Brain microvascular endothelial cell (primary cell): ENCODE measurements around the gene FAM153A.
"Not testable (repeated sequence)": the region's sequence is repeated elsewhere in the genome, so short reads cannot be mapped to it uniquely, and the experiment has no call there.

Source experiments
- DNase-seq: peaks from one replicate; pipeline ENCODE4 v3.0.0-alpha.2; 2020
- H3K27ac ChIP-seq: fragments of 250-450 bp; sonication (Bioruptor Pico); 2 replicates; pipeline ENCODE4 v1.5.1; 2020; ENCODE audit warnings: mild to moderate bottlenecking, moderate library complexity
- H3K27me3 ChIP-seq: fragments of 250-450 bp; sonication (Bioruptor Pico); replicated peaks from 2 replicates; pipeline ENCODE4 v1.5.1; 2020; ENCODE audit warnings: mild to moderate bottlenecking
- H3K36me3 ChIP-seq: fragments of 250-450 bp; sonication (Bioruptor Pico); replicated peaks from 2 replicates; pipeline ENCODE4 v1.5.1; 2020; ENCODE audit warnings: mild to moderate bottlenecking
- H3K4me3 ChIP-seq: 2 replicates; pipeline ENCODE4 v1.5.1; 2011; ENCODE audit warnings: low read depth, mild to moderate bottlenecking, control low read depth, low read length, moderate library complexity
- in situ Hi-C: cut with HindIII; loops from 2 replicates; pipeline ENCODE4 v1.10.0; 2017; ENCODE audit warnings: low sequenced_read_pairs, low pct_ligation_motif_present

The FAM153A gene

DNA sequence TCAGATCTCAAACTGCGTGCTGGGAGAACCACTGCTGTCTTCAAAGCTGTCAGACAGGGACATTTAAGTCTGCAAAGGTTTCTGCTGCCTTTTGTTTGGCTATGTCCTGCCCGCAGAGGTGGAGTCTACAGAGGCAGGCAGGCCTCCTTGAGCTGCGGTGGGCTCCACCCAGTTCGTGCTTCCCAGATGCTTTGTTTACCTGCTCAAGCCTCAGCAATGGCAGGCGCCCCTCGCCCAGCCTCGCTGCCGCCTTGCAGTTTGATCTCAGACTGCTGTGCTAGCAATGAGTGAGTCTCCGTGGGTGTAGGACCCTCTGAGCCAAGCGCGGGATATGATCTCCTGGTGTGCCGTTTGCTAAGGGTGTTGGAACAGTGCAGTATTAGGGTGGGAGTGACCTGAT, 8.9 kb upstream of the FAM153A start:
- DNase-seq, H3K27ac ChIP-seq, H3K4me3 ChIP-seq, H3K27me3 ChIP-seq, H3K36me3 ChIP-seq, in situ Hi-C loops: not testable (repeated sequence)

DNA sequence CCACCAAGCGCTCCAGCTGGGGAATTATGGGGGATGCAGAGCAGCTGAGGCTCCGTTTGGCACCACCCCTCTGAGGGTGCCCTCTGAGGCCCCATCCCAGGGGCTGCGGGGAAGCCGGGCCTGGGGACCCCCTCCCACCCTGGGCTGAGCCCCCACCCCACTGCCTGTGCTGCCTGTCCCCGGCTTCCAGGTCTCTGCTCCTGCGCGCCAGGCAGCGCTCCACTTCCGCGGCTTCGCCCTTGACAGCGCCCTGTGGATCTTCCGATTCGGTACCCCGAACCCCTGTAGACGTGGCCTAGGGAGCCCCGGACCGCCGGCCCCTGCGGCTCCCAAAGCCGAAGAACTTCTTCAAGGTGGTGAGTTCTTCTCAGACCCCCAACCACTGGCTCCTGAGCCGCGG, 530 bp downstream of the FAM153A start:
- H3K36me3 ChIP-seq, H3K27me3 ChIP-seq, DNase-seq, H3K27ac ChIP-seq, H3K4me3 ChIP-seq, in situ Hi-C loops: not testable (repeated sequence)

DNA sequence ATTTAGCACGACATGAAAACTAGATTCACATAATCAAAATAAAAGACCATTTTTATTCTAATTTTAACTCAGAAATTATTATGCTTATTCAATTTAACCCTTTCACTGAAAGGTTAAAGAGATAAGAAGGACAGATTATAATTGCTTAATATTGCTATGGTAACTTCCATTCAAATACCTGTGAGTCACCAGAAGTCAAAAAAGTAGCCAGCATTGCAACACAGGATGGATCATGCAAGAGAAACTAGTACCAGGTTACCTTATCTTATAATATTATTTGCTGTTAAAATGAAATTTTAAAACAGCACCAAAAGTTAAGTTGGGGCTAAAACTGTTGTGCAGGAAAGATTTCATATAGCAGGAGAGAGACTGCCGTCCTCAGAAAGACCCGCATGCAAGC, 11.5 kb downstream of the FAM153A start:
- DNase-seq, H3K27ac ChIP-seq, H3K4me3 ChIP-seq, in situ Hi-C loops, H3K27me3 ChIP-seq, H3K36me3 ChIP-seq: not testable (repeated sequence)

DNA sequence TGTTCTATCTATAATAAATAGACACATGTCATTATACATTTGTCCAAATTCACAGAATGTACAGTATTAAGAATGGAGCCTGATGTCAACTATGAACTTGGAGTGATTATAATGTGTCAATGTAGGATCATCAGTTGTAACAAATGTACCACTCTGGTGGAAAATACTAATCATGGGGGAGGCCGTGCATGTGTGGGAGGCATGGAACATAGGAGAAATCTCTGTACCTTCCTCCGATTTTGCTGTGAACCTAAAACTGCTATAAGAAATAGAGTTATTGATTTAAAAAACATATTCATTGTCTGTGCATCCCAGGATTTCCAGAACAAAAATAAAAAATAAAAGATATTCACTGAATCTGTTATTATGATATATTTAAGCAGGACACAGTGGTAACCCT, 12.1 kb downstream of the FAM153A start:
- H3K36me3 ChIP-seq, H3K27me3 ChIP-seq, H3K4me3 ChIP-seq, DNase-seq, H3K27ac ChIP-seq, in situ Hi-C loops: not testable (repeated sequence)

DNA sequence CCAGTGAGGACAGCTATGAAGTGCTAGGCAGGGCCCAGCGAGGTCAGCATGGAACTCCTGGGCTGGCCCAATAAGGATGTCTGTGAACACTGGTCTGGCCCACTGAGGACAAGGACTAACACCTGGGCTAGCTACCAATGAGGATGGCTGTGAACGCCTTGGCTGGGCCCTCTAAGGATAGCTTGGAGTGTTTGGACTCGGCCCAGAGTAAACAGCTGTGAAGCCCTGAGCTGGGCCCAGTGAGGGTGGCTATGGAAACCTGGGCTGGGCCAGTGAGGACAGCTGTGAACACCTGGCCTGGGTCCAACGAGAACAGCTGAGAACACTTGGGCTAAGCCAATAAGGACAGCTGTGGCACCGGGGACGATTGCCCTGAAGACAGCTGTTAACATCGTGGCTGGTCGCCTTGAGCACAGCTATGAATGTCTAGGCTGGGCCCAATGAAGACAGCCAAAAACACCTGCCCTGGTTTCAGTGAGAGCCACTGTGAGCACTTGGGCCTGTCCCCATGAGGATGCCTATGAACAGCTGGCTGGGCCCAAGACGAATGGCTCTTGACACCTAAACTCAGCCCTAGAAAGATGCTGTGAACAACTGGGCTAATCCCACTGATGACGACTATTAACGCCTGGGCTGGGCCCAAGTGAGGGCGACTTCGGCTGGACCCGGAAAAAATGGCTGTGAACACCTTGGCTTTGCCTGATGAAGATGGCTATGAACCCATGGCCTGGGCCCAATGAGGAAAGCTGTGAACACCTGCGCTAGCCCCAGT, 18.8 kb downstream of the FAM153A start:
- H3K27me3 ChIP-seq, in situ Hi-C loops, H3K36me3 ChIP-seq, H3K4me3 ChIP-seq, H3K27ac ChIP-seq, DNase-seq: not testable (repeated sequence)

DNA sequence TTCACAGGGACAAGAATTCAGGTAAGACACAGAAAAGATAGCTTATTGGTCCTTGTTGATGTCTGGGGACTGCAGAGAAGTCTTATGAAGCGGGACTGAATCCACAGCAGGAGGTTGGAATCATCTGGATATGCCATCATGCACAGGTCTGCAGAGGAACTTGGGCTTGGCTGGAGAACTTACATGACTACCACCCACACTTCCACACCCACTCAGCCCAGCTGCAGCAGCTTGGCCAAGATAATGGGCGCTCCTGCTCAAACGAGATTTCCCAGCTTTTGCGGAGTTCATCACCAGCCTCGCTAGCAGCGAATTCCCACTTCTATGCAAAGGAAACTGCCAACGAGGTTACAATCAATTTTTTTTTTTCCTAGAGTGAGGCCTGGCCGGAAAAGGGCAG, 21.7 kb downstream of the FAM153A start:
- H3K27ac ChIP-seq, H3K36me3 ChIP-seq, DNase-seq, H3K4me3 ChIP-seq, in situ Hi-C loops, H3K27me3 ChIP-seq: not testable (repeated sequence)

DNA sequence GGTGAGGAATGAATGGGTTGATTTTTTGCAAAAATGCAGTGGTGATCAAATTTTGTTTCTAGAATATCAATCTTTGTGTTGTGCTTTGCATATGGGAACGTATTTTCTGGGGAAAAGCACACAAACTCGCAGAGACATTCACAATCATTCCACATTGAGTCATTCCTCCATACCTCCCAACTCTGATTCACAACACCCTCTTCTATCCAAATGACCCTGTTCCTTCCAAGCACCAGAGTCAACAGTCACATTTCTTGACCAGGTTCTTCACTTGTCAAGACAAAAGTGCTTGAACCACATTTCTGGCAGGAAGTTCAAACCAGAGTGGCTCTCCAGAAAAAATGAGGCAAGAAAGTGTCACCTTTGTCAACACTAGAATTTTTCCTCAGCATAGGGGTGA, 35.3 kb downstream of the FAM153A start:
- H3K36me3 ChIP-seq, H3K27me3 ChIP-seq, DNase-seq, in situ Hi-C loops, H3K27ac ChIP-seq, H3K4me3 ChIP-seq: not testable (repeated sequence)

DNA sequence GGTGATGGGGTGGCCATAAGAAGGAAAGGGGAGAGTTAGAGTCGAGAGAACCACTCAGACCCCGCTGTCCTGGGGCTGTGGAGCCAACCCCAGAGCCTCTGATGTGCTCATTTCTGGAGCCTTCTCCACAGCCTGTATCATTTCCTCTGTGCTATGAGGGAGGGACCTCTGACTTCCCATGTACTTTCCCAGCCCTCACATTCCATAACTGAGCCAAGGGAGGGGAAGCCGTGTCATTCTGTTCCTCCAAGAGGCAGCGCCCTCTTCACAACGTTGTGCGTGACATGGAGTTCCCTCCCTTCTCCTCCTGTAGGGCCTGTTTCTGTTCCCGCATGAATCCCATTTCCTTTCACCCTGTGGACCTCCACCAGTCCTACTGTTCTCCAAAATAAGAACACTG, 57.8 kb downstream of the FAM153A start:
- H3K36me3 ChIP-seq, H3K4me3 ChIP-seq, in situ Hi-C loops, DNase-seq, H3K27ac ChIP-seq, H3K27me3 ChIP-seq: not testable (repeated sequence)

DNA sequence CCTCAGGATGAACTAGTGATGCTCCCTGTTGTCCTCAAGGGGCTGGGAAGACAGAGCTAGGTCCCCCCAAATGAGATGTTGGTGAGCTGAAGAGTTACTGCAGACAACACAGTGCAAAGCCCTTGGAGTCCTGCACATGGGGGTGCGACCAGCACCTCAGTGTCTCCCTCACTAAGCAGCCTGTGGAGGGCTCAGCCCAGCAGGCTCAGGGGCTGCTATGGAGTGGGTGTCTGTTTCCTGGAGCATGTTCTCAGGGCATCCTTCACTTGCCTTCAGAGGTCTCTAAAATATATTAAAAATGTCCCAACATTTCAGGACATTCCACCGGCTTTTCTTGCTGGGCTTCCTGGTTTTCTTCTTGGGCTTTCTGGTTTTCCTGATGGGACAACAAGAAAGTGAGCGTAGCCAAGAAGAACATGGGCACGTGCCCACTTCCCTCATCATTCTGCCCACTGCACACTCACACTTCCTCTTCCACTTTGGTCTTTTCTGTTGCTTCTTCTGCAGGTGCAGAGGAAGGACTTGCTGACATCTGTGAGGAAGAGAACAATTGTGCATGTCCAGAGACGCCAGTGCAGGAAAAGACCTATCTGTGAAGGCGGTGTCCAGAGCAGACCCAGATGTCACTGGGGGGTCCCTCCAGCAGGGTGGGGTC, 58.7 kb downstream of the FAM153A start:
- in situ Hi-C loops: not testable (repeated sequence)

DNA sequence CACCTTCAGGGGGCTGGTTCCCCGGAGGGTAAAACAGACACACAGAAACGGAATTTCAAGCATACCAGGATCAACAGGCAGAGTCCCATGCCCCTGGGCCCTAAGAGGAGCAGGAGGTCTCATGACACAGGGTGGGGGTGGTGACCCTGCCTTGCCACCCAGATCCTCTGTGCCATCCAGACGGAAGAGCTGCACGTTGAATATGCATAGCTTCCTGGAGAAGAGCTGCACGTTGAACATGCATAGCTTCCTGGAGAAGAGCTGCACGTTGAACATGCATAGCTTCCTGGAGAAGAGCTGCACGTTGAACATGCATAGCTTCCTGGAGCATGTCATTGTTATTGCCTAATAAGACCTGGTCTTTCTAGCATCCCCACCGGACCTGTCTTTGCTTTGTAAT, 59.9 kb downstream of the FAM153A start:
- in situ Hi-C loops, H3K27me3 ChIP-seq, H3K4me3 ChIP-seq, H3K36me3 ChIP-seq, H3K27ac ChIP-seq, DNase-seq: not testable (repeated sequence)

More for the DNA sequence above, 58.7 kb downstream of the FAM153A start:
- not testable (repeated sequence) for H3K27me3 ChIP-seq, DNase-seq, H3K36me3 ChIP-seq, H3K4me3 ChIP-seq, H3K27ac ChIP-seq

DNA sequence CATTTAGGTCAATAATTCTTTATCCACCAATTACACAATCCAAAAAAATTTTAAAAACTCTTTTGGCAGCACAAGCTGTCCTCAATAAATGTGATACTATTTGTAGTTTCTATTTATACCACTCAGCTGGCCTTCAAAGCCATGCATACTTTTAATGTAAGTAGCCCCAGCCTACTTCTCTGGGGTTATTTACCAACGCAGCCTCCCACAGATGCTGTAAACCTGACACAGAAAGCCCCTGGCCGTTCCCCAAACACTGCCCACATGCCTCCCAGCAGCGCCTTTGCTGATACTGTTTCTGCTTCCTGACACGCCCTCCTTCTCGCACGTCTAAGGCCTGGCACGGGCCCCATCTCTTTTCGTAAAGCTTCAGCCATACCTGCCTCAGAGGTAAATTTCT, 62.7 kb downstream of the FAM153A start:
- H3K27ac ChIP-seq, in situ Hi-C loops: not testable (repeated sequence)

DNA sequence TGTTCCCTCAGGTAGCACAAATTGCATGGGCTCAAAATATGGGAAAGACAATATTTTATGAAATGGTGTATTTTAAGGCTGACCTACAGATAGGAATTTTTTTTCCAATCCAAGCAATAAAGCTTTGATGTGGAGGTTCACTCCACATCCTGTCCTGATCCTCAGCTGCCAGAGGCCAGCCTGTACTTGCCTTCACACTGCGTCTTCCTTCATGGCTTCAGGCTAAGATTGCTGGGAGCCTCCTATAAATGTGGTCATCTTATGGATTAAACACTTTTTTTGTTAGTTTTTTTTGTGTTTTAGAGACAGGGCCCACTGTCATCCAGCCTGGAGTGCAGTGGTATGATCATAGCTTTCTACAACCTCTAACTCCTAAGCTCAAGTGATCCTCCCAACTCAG, 67.3 kb downstream of the FAM153A start:
- H3K4me3 ChIP-seq, H3K27me3 ChIP-seq, H3K27ac ChIP-seq, H3K36me3 ChIP-seq, DNase-seq, in situ Hi-C loops: not testable (repeated sequence)

More for the DNA sequence above, 62.7 kb downstream of the FAM153A start:
- not testable (repeated sequence) for H3K27me3 ChIP-seq, DNase-seq, H3K36me3 ChIP-seq, H3K4me3 ChIP-seq

DNA sequence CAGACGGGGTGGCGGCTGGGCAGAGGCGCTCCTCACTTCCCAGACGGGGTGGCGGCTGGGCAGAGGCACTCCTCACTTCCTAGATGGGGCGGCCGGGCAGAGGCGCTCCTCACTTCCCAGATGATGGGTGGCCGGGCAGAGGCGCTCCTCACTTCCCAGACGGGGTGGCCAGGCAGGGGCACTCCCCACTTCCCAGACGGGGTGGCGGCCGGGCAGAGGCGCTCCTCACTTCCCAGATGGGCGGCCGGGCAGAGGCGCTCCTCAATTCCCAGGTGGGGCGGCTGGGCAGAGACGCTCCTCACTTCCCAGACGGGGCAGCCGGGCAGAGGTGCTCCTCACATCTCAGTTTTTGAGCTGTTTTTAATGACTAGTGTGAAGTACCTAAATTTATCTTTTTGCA, 86.6 kb downstream of the FAM153A start:
- H3K4me3 ChIP-seq, DNase-seq, H3K27me3 ChIP-seq, in situ Hi-C loops, H3K27ac ChIP-seq, H3K36me3 ChIP-seq: not testable (repeated sequence)

DNA sequence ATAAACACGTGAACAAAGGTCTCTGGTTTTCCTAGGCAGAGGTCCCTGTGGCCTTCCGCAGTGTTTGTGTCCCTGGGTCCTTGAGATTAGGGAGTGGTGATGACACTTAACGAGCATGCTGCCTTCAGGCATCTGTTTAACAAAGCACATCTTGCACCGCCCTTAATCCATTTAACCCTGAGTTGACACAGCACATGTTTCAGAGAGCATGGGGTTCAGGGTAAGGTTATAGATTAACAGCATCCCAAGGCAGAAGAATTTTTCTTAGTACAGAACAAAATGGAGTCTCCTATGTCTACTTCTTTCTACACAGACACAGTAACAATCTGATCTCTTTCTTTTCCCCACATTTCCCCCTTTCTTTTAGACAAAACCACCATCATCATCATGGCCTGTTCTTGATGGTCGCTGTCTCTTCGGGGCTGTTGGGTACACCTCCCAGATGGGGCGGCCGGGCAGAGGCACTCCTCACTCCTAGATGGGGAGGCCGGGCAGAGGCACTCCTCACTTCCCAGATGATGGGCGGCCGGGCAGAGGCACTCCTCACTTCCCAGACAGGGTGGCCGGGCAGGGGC, 87.3 kb downstream of the FAM153A start:
- H3K27me3 ChIP-seq, H3K27ac ChIP-seq, in situ Hi-C loops, H3K4me3 ChIP-seq, H3K36me3 ChIP-seq, DNase-seq: not testable (repeated sequence)

DNA sequence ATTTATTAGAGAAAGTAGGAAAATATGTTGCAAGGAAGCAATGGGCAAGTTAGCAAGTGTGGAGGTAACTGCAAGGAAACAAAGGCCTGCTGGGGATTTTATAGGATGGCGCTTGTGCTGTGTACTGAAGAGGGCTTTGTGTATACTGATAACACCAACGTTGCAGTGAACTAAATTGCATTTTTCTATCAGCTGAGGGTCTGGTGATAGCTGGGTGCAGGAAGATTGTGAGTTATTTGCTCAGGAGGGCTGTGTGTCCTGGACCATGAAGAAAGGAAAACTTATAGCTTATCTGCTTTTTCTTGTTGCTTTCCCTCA, 88.2 kb downstream of the FAM153A start:
- H3K27me3 ChIP-seq, H3K27ac ChIP-seq, H3K36me3 ChIP-seq, in situ Hi-C loops, H3K4me3 ChIP-seq, DNase-seq: not testable (repeated sequence)
